ENCODE data around the gene NRIP1. TPM values are rescaled to one million over a fixed set of nuclear protein-coding genes. Genes with fewer than 3 reads are reported as not detected.

NRIP1 gene
- total RNA-seq, 1 experiment from 2014 or later = 29.6 TPM

GRCh38 chr21:14982336-14982735 lies 82.5 kb downstream of the NRIP1 start:
- Histone ChIP-seq H3K4me2 (ENCODE audit: low read length) (no peak overlapping the region), H3K4me3 (replicated peaks in 1 of 2; ENCODE audit: low read depth in 1 of 2, low read length in 2 of 2) (no peak overlapping the region), H3K79me2 (ENCODE audit: insufficient read depth, low read length) (peaks cover 40% of the 10 kb centered on the region), H3K36me3 (ENCODE audit: control insufficient read depth in 1 of 2, insufficient read depth in 2 of 2, low read length in 2 of 2) (no peaks in the 10 kb centered on the region), H3K27me3 (ENCODE audit: insufficient read depth, low read length) (no peaks in the 10 kb centered on the region), H3K9ac (ENCODE audit: low read length) (no peak overlapping the region), H2AFZ (ENCODE audit: low read depth, low read length, poor library complexity, severe bottlenecking) (no peak overlapping the region), H3K4me1 (ENCODE audit: control insufficient read depth in 1 of 2, insufficient read depth in 2 of 2, low read length in 2 of 2) (no peaks in the 10 kb centered on the region), H3K9me2 (ENCODE audit: insufficient read depth) (no peaks in the 10 kb centered on the region), H3K9me3 (ENCODE audit: control insufficient read depth in 1 of 2, insufficient read depth in 1 of 2, low read depth in 1 of 2, low read length in 2 of 2) (no peaks in the 10 kb centered on the region; a peak in 1 of 4 replicates), H4K20me1 (ENCODE audit: insufficient read depth) (no peaks in the 10 kb centered on the region), H3K27ac (ENCODE audit: low read depth, low read length) (no peak overlapping the region)
- TF ChIP-seq FOSL1 (IDR thresholded peaks at IDR 0.05; ENCODE audit: low read depth) (no peak), REST (IDR thresholded peaks at IDR 0.05; ENCODE audit: low read depth) (no peak), EZH2 (IDR thresholded peaks at IDR 0.05) (no peak)
- no TSS peak for BruUV-seq (replicated peaks)
- ATAC-seq (no peak), DNase-seq (ENCODE audit: low read depth, low spot score) (no peak)
- RAD21 ChIA-PET (ENCODE audit: low non-redundant PET in 1 of 2, low total read pairs in 2 of 2, uncharacterized antibody in 2 of 2, unreplicated experiment in 2 of 2) = no interaction called here
- POLR2A ChIA-PET = no interaction called here
- intact Hi-C loops (cut with micrococcal nuclease) = no loop called here
- CTCF ChIA-PET = no interaction called here

GRCh38 chr21:14981246-14981645 lies 83.6 kb downstream of the NRIP1 start:
- no peaks in the 10 kb centered on the region; a peak in 1 of 4 replicates for H3K9me3 ChIP-seq (ENCODE audit: control insufficient read depth in 1 of 2, insufficient read depth in 1 of 2, low read depth in 1 of 2, low read length in 2 of 2)
- BruUV-seq (replicated peaks) = no TSS peak
- H3K27ac ChIP-seq (ENCODE audit: low read depth, low read length) = no peak overlapping the region
- H3K4me1 ChIP-seq (ENCODE audit: control insufficient read depth in 1 of 2, insufficient read depth in 2 of 2, low read length in 2 of 2) = no peaks in the 10 kb centered on the region
- no peak overlapping the region for H3K4me2 ChIP-seq (ENCODE audit: low read length)
- no peak overlapping the region for H3K9ac ChIP-seq (ENCODE audit: low read length)
- ATAC-seq (no peak), DNase-seq (ENCODE audit: low read depth, low spot score) (no peak)
- intact Hi-C loops (cut with micrococcal nuclease) = no loop called here
- H3K4me3 ChIP-seq (replicated peaks in 1 of 2; ENCODE audit: low read depth in 1 of 2, low read length in 2 of 2) = no peak overlapping the region
- H4K20me1 ChIP-seq (ENCODE audit: insufficient read depth) = no peaks in the 10 kb centered on the region
- TF ChIP-seq SP1 (IDR thresholded peaks at IDR 0.05; ENCODE audit: low read depth) = no peak
- no peak for TF ChIP-seq CBX3 (IDR thresholded peaks at IDR 0.05; ENCODE audit: low read depth)
- no peak for TF ChIP-seq ZNF274 (IDR thresholded peaks at IDR 0.05; ENCODE audit: low read depth, low read length)
- TF ChIP-seq POLR2AphosphoS5 (IDR thresholded peaks at IDR 0.05; ENCODE audit: low read depth, low read length) = no peak
- TF ChIP-seq ZBTB33 (IDR thresholded peaks at IDR 0.05; ENCODE audit: extremely low read depth, insufficient replicate concordance, low read length) = no peak
- no peak for TF ChIP-seq YY1 (IDR thresholded peaks at IDR 0.05; ENCODE audit: extremely low read depth, insufficient replicate concordance, low read depth, low read length)
- CTCF ChIA-PET = no interaction called here
- H3K36me3 ChIP-seq (ENCODE audit: control insufficient read depth in 1 of 2, insufficient read depth in 2 of 2, low read length in 2 of 2) = no peaks in the 10 kb centered on the region
- H3K9me2 ChIP-seq (ENCODE audit: insufficient read depth) = no peaks in the 10 kb centered on the region
- POLR2A ChIA-PET = no interaction called here
- H2AFZ ChIP-seq (ENCODE audit: low read depth, low read length, poor library complexity, severe bottlenecking) = no peak overlapping the region
- RAD21 ChIA-PET (ENCODE audit: low non-redundant PET in 1 of 2, low total read pairs in 2 of 2, uncharacterized antibody in 2 of 2, unreplicated experiment in 2 of 2) = no interaction called here
- no peaks in the 10 kb centered on the region for H3K27me3 ChIP-seq (ENCODE audit: insufficient read depth, low read length)
- H3K79me2 ChIP-seq (ENCODE audit: insufficient read depth, low read length) = peaks cover 42% of the 10 kb centered on the region

All from HCT116 (cell line).